ENCODE data around the gene ANO9. TPM values are rescaled to one million over a fixed set of nuclear protein-coding genes. Genes with fewer than 3 reads are reported as not detected.
"Not testable (repeated sequence)": the region's sequence is repeated elsewhere in the genome, so short reads cannot be mapped to it uniquely, and the experiment has no call there.

Gene ANO9
- total and polyA plus RNA-seq, 2 experiments from 2014 or later = not detected

DNA sequence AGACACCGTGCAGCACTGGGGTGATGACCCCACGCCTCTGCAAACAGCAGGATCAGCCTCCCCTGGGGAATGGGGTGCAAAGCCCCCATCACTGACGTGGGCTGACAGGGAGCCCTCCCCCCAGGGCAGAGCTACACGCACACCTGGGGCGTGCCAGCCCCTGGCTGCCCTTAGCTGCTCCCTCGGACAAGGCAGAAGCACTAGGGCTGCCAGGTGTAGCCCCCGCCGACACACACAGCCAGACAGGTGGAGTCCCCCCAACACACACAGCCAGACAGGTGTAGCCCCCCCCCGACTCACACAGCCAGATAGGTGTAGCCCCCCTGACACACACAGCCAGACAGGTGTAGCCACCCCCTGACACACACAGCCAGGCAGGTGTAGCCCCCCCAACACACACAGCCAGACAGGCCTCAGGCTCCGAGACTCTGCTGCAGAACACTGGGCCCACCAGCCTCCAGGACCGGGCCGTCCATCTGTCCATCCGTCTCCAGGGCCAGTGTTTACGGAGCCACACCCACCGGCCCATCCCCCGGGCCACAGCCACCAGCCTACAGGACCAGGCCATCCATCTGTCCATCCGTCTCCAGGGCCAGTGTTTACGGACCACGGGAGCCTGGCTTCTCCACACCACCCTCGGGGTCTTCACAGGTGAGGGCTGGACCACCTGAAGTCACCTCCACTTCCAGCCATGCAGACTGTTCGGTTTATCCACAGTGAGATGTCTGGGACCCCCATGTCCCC lies 3.5 kb downstream of the ANO9 start:
- in situ Hi-C loops (cut with MboI) = no loop called here
- no peaks in the 10 kb centered on the region for H3K9me2 ChIP-seq (ENCODE audit: insufficient read depth)
- TF ChIP-seq EZH2 (IDR thresholded peaks at IDR 0.05; ENCODE audit: insufficient read depth, poor library complexity, severe bottlenecking) (no peak), EZH2phosphoT487 (IDR thresholded peaks at IDR 0.05; ENCODE audit: insufficient read depth, low read depth) (no peak)
- H3K4me3 ChIP-seq = no peak overlapping the region
- H3K27ac ChIP-seq = no peak overlapping the region
- H3K4me2 ChIP-seq (ENCODE audit: unreplicated experiment) = no peak overlapping the region
- no peaks in the 10 kb centered on the region for H3K79me2 ChIP-seq (ENCODE audit: insufficient read depth)
- no peak overlapping the region for H3K9ac ChIP-seq
- H3K27me3 ChIP-seq (replicated peaks; ENCODE audit: insufficient read depth) = no peaks in the 10 kb centered on the region; the same call in 1 of the 2 replicates
- no peak for DNase-seq
- no peaks in the 10 kb centered on the region for H3F3A ChIP-seq (ENCODE audit: insufficient read depth)
- 59 to 64% methylated on average over 16 to 20 of the region's 21 CpGs for WGBS, 2 experiments (ENCODE audit: low coverage in 1 of 2, low lambda C conversion rate in 2 of 2, missing lambda C conversion rate in 2 of 2)
- H4K20me1 ChIP-seq (ENCODE audit: insufficient read depth) = no peaks in the 10 kb centered on the region
- no peaks in the 10 kb centered on the region for H3K9me3 ChIP-seq (ENCODE audit: low read depth)
- no peaks in the 10 kb centered on the region for H3K4me1 ChIP-seq (ENCODE audit: insufficient read depth)
- H3K36me3 ChIP-seq (ENCODE audit: low read depth) = no peaks in the 10 kb centered on the region
- H2AFZ ChIP-seq = no peak overlapping the region

DNA sequence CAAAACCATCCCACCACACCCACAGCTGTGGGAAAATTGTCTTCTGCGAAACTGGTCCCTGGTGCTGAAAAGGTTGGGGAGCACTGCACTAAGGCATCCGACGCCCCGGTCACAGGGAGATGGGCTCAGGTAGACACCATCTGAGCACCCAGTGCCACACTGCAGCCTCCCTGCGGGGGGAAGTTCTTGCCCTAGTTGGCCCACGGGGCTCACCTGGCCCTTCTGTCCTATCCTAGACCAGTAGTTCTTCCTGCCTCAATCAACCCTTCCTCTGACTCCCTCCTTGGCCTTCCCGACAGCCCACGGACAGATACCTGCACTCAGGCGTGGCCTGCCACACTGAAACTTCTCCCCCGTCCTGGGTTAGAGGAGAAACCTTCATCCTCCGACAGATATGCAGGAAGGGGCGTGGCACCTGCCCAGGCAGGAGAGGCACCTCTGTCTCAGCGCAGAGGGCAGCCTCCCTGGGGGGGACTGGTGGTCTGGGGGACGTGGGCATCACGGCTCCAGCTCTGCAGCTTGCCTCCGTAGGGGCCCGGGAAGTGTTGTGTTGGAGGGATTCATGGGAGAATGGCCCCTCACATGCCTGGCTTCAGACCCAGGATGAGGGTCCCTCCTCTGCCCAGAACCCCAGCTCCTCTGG lies 4.5 kb downstream of the ANO9 start:
- Histone ChIP-seq H3K27me3 (replicated peaks; ENCODE audit: insufficient read depth) (no peaks in the 10 kb centered on the region; the same call in 1 of the 2 replicates), H3K9me2 (ENCODE audit: insufficient read depth) (no peaks in the 10 kb centered on the region), H3K4me2 (ENCODE audit: unreplicated experiment) (no peak overlapping the region), H3K4me1 (ENCODE audit: insufficient read depth) (no peaks in the 10 kb centered on the region), H3F3A (ENCODE audit: insufficient read depth) (no peaks in the 10 kb centered on the region), H2AFZ (no peak overlapping the region), H3K27ac (no peak overlapping the region), H3K9ac (no peak overlapping the region), H3K79me2 (ENCODE audit: insufficient read depth) (no peaks in the 10 kb centered on the region), H4K20me1 (ENCODE audit: insufficient read depth) (no peaks in the 10 kb centered on the region), H3K36me3 (ENCODE audit: low read depth) (no peaks in the 10 kb centered on the region), H3K4me3 (no peak overlapping the region), H3K9me3 (ENCODE audit: low read depth) (no peaks in the 10 kb centered on the region)
- in situ Hi-C loops (cut with MboI) = no loop called here
- no peak for DNase-seq
- WGBS, 2 experiments (ENCODE audit: low coverage in 1 of 2, low lambda C conversion rate in 2 of 2, missing lambda C conversion rate in 2 of 2) = 61 to 66% methylated on average over 15 to 17 of the region's 17 CpGs
- no peak for TF ChIP-seq EZH2 (IDR thresholded peaks at IDR 0.05; ENCODE audit: insufficient read depth, poor library complexity, severe bottlenecking)
- TF ChIP-seq EZH2phosphoT487 (IDR thresholded peaks at IDR 0.05; ENCODE audit: insufficient read depth, low read depth) = no peak

DNA sequence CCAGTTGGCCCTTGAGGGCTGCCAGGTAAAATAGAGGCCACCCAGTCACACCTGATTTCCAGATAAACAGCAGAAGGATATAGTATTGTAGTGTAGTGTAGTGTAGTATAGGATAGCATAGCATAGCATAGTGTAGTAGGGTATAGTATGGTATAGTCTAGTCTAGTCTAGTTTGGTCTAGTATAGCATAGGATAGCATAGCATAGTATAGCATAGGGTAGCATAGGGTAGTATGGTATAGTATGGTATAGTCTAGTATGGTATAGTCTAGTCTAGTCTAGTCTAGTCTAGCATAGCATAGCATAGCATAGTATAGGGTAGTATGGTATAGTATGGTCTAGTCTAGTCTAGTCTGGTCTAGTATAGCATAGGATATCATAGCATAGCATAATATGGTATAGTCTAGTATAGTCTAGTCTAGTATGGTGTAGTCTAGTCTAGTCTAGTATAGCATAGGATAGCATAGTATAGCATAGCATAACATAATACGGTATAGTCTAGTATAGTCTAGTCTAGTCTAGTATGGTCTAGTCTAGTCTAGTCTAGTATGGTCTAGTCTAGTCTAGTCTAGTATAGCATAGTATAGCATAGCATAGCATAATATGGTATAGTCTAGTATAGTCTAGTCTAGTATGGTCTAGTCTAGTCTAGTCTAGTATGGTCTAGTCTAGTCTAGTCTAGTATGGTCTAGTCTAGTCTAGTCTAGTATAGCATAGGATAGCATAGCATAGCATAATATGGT lies 6.6 kb downstream of the ANO9 start:
- H3F3A ChIP-seq (ENCODE audit: insufficient read depth); H3K4me2 ChIP-seq (ENCODE audit: unreplicated experiment); H4K20me1 ChIP-seq (ENCODE audit: insufficient read depth); H3K9me2 ChIP-seq (ENCODE audit: insufficient read depth); H3K9ac ChIP-seq; H2AFZ ChIP-seq; H3K79me2 ChIP-seq (ENCODE audit: insufficient read depth); H3K9me3 ChIP-seq (ENCODE audit: low read depth); H3K27ac ChIP-seq; DNase-seq; H3K27me3 ChIP-seq (replicated peaks; ENCODE audit: insufficient read depth); in situ Hi-C loops (cut with MboI); H3K36me3 ChIP-seq (ENCODE audit: low read depth); H3K4me1 ChIP-seq (ENCODE audit: insufficient read depth); H3K4me3 ChIP-seq: not testable (repeated sequence)
- 93 to 100% methylated on average over 1 of the region's 1 CpG for WGBS, 2 experiments (ENCODE audit: low coverage in 1 of 2, low lambda C conversion rate in 2 of 2, missing lambda C conversion rate in 2 of 2)

DNA sequence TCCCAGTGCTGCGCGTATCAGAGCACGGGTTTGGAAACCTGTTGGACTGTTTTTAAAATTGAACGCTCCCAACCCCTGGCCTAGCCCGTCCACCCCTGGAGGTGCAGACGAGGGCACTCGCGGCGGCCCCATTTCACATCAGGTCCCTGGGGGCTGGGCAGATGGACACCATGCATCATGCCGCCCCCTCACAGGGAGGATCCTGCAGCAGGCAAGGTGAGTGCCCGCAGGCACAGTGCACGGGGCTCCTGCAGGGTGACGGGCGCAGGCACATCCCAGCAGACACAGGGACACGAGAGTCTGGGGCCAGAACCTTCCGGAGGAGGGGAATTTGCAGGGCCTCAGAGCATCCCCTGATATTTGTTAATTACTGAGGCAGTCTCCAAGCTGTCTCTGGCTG lies 7.3 kb downstream of the ANO9 start:
- in situ Hi-C loops (cut with MboI) = no loop called here
- no peaks in the 10 kb centered on the region for H3K9me3 ChIP-seq (ENCODE audit: low read depth)
- 64 to 73% methylated on average over 13 to 15 of the region's 16 CpGs for WGBS, 2 experiments (ENCODE audit: low coverage in 1 of 2, low lambda C conversion rate in 2 of 2, missing lambda C conversion rate in 2 of 2)
- H3K27me3 ChIP-seq (replicated peaks; ENCODE audit: insufficient read depth) = no peaks in the 10 kb centered on the region
- no peaks in the 10 kb centered on the region for H3K9me2 ChIP-seq (ENCODE audit: insufficient read depth)
- no peaks in the 10 kb centered on the region for H3F3A ChIP-seq (ENCODE audit: insufficient read depth)
- H2AFZ ChIP-seq = no peak overlapping the region
- no peaks in the 10 kb centered on the region for H3K79me2 ChIP-seq (ENCODE audit: insufficient read depth)
- TF ChIP-seq EZH2phosphoT487 (IDR thresholded peaks at IDR 0.05; ENCODE audit: insufficient read depth, low read depth) (no peak), EZH2 (IDR thresholded peaks at IDR 0.05; ENCODE audit: insufficient read depth, poor library complexity, severe bottlenecking) (no peak)
- no peak overlapping the region for H3K4me2 ChIP-seq (ENCODE audit: unreplicated experiment)
- H4K20me1 ChIP-seq (ENCODE audit: insufficient read depth) = no peaks in the 10 kb centered on the region
- no peak for DNase-seq
- H3K4me3 ChIP-seq = no peak overlapping the region
- H3K9ac ChIP-seq = no peak overlapping the region
- H3K27ac ChIP-seq = no peak overlapping the region
- no peaks in the 10 kb centered on the region for H3K4me1 ChIP-seq (ENCODE audit: insufficient read depth)
- no peaks in the 10 kb centered on the region for H3K36me3 ChIP-seq (ENCODE audit: low read depth)
